Adrenal gland (tissue), 12 donors: ENCODE measurements around the gene ZFP3. TPM values are rescaled to one million over a fixed set of nuclear protein-coding genes. Genes with fewer than 3 reads are reported as not detected.
"Not testable (repeated sequence)": the region's sequence is repeated elsewhere in the genome, so short reads cannot be mapped to it uniquely, and the experiment has no call there.

ENCODE experiments used
- DNase-seq, 7 donors: peaks; one replicate each; pipeline ENCODE4 v3.0.0-alpha.2; 2019 to 2020
- H3K27ac ChIP-seq, 5 donors: fragments of 200-600 bp; sonication (generic) in 4 of 5; 1 replicate in 3 of 5; 2 replicates in 2 of 5; pipeline versions ENCODE4 v1.5.1 to v1.8.0; 2016 to 2020; ENCODE audit warnings: mild to moderate bottlenecking in 1 of 5
- H3K27me3 ChIP-seq: fragments of 200-600 bp; 2 replicates; pipeline ENCODE4 v1.8.0; 2021
- H3K36me3 ChIP-seq, 2 donors: fragments of 200-600 bp; replicated peaks in 1 of 2; 1 replicate in 1 of 2; 2 replicates in 1 of 2; pipeline versions ENCODE4 v1.5.1 to v1.8.0; 2018 to 2022
- H3K4me1 ChIP-seq, 2 donors: fragments of 200-600 bp; replicated peaks in 1 of 2; 1 replicate in 1 of 2; 2 replicates in 1 of 2; pipeline versions ENCODE4 v1.5.1 to v1.8.0; 2018 to 2021
- H3K4me3 ChIP-seq, 4 donors: fragments of 200-600 bp; sonication (generic) in 3 of 4; one replicate each; pipeline ENCODE4 v1.5.1; 2016 to 2018
- H3K9me3 ChIP-seq, 3 donors: fragments of 200-600 bp; sonication (generic) in 1 of 3; replicated peaks in 1 of 3; 1 replicate in 2 of 3; 2 replicates in 1 of 3; pipeline versions ENCODE4 v1.5.1 to v1.8.0; 2016 to 2021
- CTCF ChIP-seq, 6 experiments: fragments of 450-650 bp in 4 of 6; fragments of 200-600 bp in 2 of 6; sonication (generic) in 1 of 6; IDR thresholded peaks; 1 replicate in 5 of 6; 2 replicates in 1 of 6; pipeline versions ENCODE4 v1.5.1 to v1.8.0; 2016 to 2021; ENCODE audit warnings: antibody characterized with exemption in 6 of 6, mild to moderate bottlenecking in 2 of 6, moderate library complexity in 1 of 6
- POLR2A ChIP-seq, 2 donors: fragments of 450-650 bp; IDR thresholded peaks; one replicate each; pipeline ENCODE4 v1.6.1; 2017; ENCODE audit warnings: antibody characterized with exemption in 2 of 2, mild to moderate bottlenecking in 2 of 2, moderate library complexity in 1 of 2
- WGBS, 4 donors: extraction: QIAGEN DNeasy Blood & Tissue Kit in 2 of 4; methylation state at CpG; one replicate each; pipeline versions ENCODE4 v1.1.5 to v1.1.7; 2013 to 2017; 5-methylcytosine and 5-hydroxymethylcytosine counted together
- intact Hi-C, 2 donors: fragments of 100-400 bp; cut with DNase I; formaldehyde crosslinking; loops; one replicate each; pipeline versions ENCODE4 v1.14.1 to v1.15.0; 2022 to 2023
- polyA plus RNA-seq, 3 donors: library from polyadenylated mRNA; stranded (reverse); fragments of 200-250 nt in 2 of 3; fragments of 350-450 nt in 1 of 3; fragmentation: Illumina TruSeq in 1 of 3; extraction: RNeasy Lipid Tissue Mini Kit (QIAGEN cat#74804) in 1 of 3; gene quantifications; one replicate each; pipeline ENCODE4 v1.2.3, GENCODE V29; 2013 to 2014
- total RNA-seq, 9 donors: library from RNA; depleted of rRNA in 4 of 9; stranded (reverse); fragments of >200 nt in 4 of 9; fragments of 120-200 nt in 1 of 9; fragmentation: NEBNext Ultra II Directional in 1 of 9; extraction: Animal tissue kit (Norgen Biotek cat#: 25700) in 1 of 9; gene quantifications; one replicate each; pipeline versions ENCODE4 v1.1.0 to v1.2.4, GENCODE V29; 2013 to 2023
- donor health status: healthy with polysubstance abuse.
- donor health status: Bipolar disorder and iron deficiency.
- donor health status: DM: yes; HTN: yes; CAD: no.
- donor health status: DM: no; HTN: no; CAD: no.
- donor health status: DM: no; HTN: no; CAD: no.
- donor health status: DM: yes; HTN: yes; CAD: no.

Gene ZFP3
- total and polyA plus RNA-seq, 12 donors = 1.6 to 8.4 (median 4.4) TPM

- WGBS, 4 donors = 79 to 96% (median 85%) methylated on average over 6 to 7 of the region's 7 CpGs
- H3K4me3 ChIP-seq = no peak overlapping the region
- no peak overlapping the region for H3K27ac ChIP-seq
- H3K4me1 ChIP-seq = no peaks in the 10 kb centered on the region
- H3K36me3 ChIP-seq = no peaks in the 10 kb centered on the region
- DNase-seq = no peak
- TF ChIP-seq POLR2A (IDR thresholded peaks at IDR 0.05) = no peak
- TF ChIP-seq CTCF (IDR thresholded peaks at IDR 0.05) = no peak
- intact Hi-C loops = no loop called here
- H3K9me3 ChIP-seq = no peaks in the 10 kb centered on the region
- no peaks in the 10 kb centered on the region for H3K27me3 ChIP-seq
Measured at GRCh38 chr17:5131146-5131715, 53.0 kb downstream of the ZFP3 start.

- intact Hi-C loops, H3K27me3 ChIP-seq, H3K36me3 ChIP-seq, H3K9me3 ChIP-seq, H3K4me3 ChIP-seq, DNase-seq, H3K4me1 ChIP-seq, H3K27ac ChIP-seq: not testable (repeated sequence)
- 73 to 90% (median 83%) methylated on average over 11 to 16 of the region's 16 CpGs for WGBS, 4 donors
Measured at GRCh38 chr17:5131799-5132502, 53.7 kb downstream of the ZFP3 start.

GRCh38 chr17:5132503-5133225 is 54.4 kb downstream of the ZFP3 start:
- H3K4me1 ChIP-seq, H3K27me3 ChIP-seq, H3K27ac ChIP-seq, H3K9me3 ChIP-seq, H3K4me3 ChIP-seq, H3K36me3 ChIP-seq, intact Hi-C loops: not testable (repeated sequence)
- peak in 1 of 7 donors; percentile 10 for DNase-seq
- whole genome bisulfite sequencing, 4 donors = 91 to 94% (median 92%) methylated on average over 9 to 15 of the region's 15 CpGs

GRCh38 chr17:5133311-5133710 is 55.0 kb downstream of the ZFP3 start:
- Histone ChIP-seq H3K4me1 (no peaks in the 10 kb centered on the region), H3K27me3 (no peaks in the 10 kb centered on the region), H3K4me3 (no peak overlapping the region), H3K36me3 (no peaks in the 10 kb centered on the region), H3K9me3 (no peaks in the 10 kb centered on the region), H3K27ac (no peak overlapping the region)
- 73 to 89% (median 79%) methylated on average over 6 to 8 of the region's 8 CpGs for WGBS, 4 donors
- intact Hi-C loops = no loop called here
- TF ChIP-seq POLR2A (IDR thresholded peaks at IDR 0.05) = no peak
- no peak for TF ChIP-seq CTCF (IDR thresholded peaks at IDR 0.05)
- no peak for DNase-seq

GRCh38 chr17:5133961-5134360 is 55.7 kb downstream of the ZFP3 start:
- 86 to 90% (median 87%) methylated on average over 7 to 8 of the region's 8 CpGs for WGBS, 4 donors
- H3K9me3 ChIP-seq, H3K27ac ChIP-seq, H3K27me3 ChIP-seq, H3K36me3 ChIP-seq, H3K4me3 ChIP-seq, intact Hi-C loops, DNase-seq, H3K4me1 ChIP-seq: not testable (repeated sequence)

- H3K27me3 ChIP-seq, intact Hi-C loops, H3K4me3 ChIP-seq, H3K4me1 ChIP-seq, H3K9me3 ChIP-seq, H3K27ac ChIP-seq, H3K36me3 ChIP-seq, DNase-seq: not testable (repeated sequence)
- WGBS, 4 donors = 81 to 88% (median 84%) methylated on average over 11 of the region's 11 CpGs
Measured at GRCh38 chr17:5134571-5134970, 56.3 kb downstream of the ZFP3 start.

- H3K4me1 ChIP-seq, DNase-seq, H3K36me3 ChIP-seq, H3K9me3 ChIP-seq, H3K4me3 ChIP-seq, H3K27me3 ChIP-seq, intact Hi-C loops, H3K27ac ChIP-seq: not testable (repeated sequence)
- 81 to 85% (median 83%) methylated on average over 7 to 8 of the region's 8 CpGs for WGBS, 4 donors
Measured at GRCh38 chr17:5135131-5135712, 57.0 kb downstream of the ZFP3 start.
